ENCODE data around the gene PITPNM2.

PITPNM2 gene

DNA sequence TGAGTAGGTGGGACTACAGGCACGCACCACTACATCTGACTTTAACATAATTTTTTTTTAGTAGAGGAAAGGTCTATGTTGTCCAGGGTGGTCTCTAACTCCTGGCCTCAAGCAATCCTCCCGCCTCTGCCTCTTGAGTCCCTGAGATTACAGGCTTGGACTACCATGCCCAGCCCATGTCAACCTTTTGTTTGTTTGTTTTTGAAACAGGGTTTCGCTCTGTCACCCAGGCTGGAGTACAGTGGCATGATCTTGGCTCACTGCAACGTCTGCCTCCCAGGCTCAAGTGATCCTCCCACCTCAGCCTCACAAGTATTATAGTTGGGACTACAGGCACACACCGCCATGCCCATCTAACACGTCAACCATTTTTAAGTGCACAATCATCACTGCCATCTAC lies 29.2 kb downstream of the PITPNM2 start (continued):
- TF ChIP-seq, protein P1, sequence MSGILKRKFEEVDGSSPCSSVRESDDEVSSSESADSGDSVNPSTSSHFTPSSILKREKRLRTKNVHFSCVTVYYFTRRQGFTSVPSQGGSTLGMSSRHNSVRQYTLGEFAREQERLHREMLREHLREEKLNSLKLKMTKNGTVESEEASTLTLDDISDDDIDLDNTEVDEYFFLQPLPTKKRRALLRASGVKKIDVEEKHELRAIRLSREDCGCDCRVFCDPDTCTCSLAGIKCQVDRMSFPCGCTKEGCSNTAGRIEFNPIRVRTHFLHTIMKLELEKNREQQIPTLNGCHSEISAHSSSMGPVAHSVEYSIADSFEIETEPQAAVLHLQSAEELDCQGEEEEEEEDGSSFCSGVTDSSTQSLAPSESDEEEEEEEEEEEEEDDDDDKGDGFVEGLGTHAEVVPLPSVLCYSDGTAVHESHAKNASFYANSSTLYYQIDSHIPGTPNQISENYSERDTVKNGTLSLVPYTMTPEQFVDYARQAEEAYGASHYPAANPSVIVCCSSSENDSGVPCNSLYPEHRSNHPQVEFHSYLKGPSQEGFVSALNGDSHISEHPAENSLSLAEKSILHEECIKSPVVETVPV (CRISPR knock-in tag; IDR thresholded peaks at IDR 0.05), result no peak
- no peak for TF ChIP-seq CSDC2 (CRISPR knock-in tag; IDR thresholded peaks at IDR 0.05)
- TF ChIP-seq, protein P2, sequence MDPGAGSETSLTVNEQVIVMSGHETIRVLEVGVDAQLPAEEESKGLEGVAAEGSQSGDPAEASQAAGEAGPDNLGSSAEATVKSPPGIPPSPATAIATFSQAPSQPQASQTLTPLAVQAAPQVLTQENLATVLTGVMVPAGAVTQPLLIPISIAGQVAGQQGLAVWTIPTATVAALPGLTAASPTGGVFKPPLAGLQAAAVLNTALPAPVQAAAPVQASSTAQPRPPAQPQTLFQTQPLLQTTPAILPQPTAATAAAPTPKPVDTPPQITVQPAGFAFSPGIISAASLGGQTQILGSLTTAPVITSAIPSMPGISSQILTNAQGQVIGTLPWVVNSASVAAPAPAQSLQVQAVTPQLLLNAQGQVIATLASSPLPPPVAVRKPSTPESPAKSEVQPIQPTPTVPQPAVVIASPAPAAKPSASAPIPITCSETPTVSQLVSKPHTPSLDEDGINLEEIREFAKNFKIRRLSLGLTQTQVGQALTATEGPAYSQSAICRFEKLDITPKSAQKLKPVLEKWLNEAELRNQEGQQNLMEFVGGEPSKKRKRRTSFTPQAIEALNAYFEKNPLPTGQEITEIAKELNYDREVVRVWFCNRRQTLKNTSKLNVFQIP (CRISPR knock-in tag; IDR thresholded peaks at IDR 0.05; ENCODE audit: borderline replicate concordance, low read depth), result no peak
- TF ChIP-seq ISL1 (CRISPR knock-in tag; IDR thresholded peaks at IDR 0.05), result no peak
- no peak for TF ChIP-seq OSR1 (CRISPR knock-in tag; IDR thresholded peaks at IDR 0.05)
- TF ChIP-seq PPARA (CRISPR knock-in tag; IDR thresholded peaks at IDR 0.05; ENCODE audit: borderline replicate concordance), result no peak
- no peak for TF ChIP-seq ZFP3 (CRISPR knock-in tag; IDR thresholded peaks at IDR 0.05)
- no peak for TF ChIP-seq ZNF565 (CRISPR knock-in tag; conservative IDR thresholded peaks at IDR 0.05; ENCODE audit: low read depth)

DNA sequence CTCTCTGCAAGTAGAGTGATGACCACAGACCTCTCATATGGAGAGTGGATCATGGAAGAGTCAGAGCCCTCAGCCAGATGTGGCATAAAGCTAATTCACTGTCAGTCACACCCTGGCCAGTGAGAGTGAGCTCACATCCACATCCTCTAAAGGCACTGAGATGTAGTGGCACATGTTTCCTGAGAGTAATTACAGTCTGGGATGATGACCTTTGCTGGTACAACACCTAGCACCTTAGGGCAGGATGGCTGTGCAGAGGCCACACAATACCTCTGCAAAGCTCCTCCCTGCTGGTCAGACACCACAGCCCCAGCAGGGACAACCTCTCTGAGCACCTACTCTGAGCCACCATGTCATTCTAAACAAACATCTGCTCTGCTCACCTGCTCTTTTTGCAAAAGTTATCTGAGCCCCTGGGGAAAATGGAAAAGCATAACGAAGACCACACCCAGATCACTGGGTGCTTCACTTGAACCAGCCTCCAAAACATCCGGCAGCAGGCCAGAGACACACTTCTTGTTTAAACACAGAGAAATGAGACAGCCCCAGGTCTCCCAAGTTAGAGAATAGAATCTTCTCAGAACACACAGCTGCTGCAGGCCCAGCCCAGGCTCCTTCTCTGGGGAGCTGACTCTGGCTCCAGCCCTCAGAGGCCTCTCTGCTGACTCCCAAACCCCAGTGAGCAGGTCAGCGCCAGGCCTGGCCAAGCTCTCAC lies 30.3 kb downstream of the PITPNM2 start:
- TF ChIP-seq BACH2 (CRISPR knock-in tag; IDR thresholded peaks at IDR 0.05; ENCODE audit: borderline replicate concordance) (no peak), PPARA (CRISPR knock-in tag; IDR thresholded peaks at IDR 0.05; ENCODE audit: borderline replicate concordance) (no peak), ZC3H10 (CRISPR knock-in tag; IDR thresholded peaks at IDR 0.05) (no peak), RARB (CRISPR knock-in tag; IDR thresholded peaks at IDR 0.05) (no peak), CSDC2 (CRISPR knock-in tag; IDR thresholded peaks at IDR 0.05) (no peak), TOX (CRISPR knock-in tag; IDR thresholded peaks at IDR 0.05; ENCODE audit: borderline replicate concordance) (no peak), ARNTL (CRISPR knock-in tag; IDR thresholded peaks at IDR 0.05; ENCODE audit: borderline replicate concordance, low read depth) (no peak), TCF4 (CRISPR knock-in tag; IDR thresholded peaks at IDR 0.05; ENCODE audit: borderline replicate concordance) (no peak), SNAI2 (CRISPR knock-in tag; IDR thresholded peaks at IDR 0.05) (no peak), ZNF8 (CRISPR knock-in tag; IDR thresholded peaks at IDR 0.05) (no peak), ISL1 (CRISPR knock-in tag; IDR thresholded peaks at IDR 0.05) (no peak)
- TF ChIP-seq, protein P3, sequence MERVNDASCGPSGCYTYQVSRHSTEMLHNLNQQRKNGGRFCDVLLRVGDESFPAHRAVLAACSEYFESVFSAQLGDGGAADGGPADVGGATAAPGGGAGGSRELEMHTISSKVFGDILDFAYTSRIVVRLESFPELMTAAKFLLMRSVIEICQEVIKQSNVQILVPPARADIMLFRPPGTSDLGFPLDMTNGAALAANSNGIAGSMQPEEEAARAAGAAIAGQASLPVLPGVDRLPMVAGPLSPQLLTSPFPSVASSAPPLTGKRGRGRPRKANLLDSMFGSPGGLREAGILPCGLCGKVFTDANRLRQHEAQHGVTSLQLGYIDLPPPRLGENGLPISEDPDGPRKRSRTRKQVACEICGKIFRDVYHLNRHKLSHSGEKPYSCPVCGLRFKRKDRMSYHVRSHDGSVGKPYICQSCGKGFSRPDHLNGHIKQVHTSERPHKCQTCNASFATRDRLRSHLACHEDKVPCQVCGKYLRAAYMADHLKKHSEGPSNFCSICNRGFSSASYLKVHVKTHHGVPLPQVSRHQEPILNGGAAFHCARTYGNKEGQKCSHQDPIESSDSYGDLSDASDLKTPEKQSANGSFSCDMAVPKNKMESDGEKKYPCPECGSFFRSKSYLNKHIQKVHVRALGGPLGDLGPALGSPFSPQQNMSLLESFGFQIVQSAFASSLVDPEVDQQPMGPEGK (CRISPR knock-in tag; IDR thresholded peaks at IDR 0.05; ENCODE audit: borderline replicate concordance), result no peak
- ATAC-seq, result no peak

DNA sequence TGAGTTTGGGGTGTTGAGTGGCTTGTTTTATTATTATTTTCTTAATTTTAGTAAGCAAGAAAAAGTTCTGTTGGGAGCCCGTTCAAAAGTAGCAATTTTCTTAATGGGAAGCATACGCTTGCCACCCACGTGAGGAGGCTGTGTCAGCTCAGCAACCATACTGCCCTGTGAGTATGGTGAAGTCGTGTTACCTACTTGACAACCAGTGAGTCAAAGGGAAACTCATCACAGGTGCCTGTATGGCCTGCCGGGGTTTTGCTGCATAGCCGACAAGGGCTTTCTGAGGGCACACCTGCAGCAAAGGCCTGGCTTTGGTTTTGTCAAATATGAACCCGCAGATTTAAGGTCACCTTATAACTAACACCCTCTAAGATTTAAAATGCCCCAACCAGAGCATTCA lies 31.1 kb downstream of the PITPNM2 start:
- TF ChIP-seq TCF4 (CRISPR knock-in tag; IDR thresholded peaks at IDR 0.05; ENCODE audit: borderline replicate concordance) (no peak), TOX (CRISPR knock-in tag; IDR thresholded peaks at IDR 0.05; ENCODE audit: borderline replicate concordance) (no peak)
- ATAC-seq, result no peak

DNA sequence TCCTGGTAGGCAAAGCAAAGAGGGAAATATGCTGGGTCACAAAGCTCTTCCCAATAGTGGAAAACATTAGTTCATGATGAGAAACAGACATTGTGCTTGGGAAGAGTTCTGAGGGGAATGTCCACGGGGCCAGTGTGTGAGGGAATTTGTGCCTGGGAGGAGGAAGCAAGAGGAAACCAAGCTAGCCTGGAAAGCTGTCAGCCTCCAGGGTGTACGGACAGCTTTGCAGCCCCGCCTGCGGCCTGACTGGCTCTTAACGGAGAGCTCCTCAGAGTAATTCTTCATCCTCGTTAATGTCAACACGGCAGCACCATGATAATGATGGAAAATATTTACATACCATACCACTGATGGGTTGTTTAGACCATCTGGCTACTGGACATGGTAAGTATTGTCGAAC lies 32.4 kb downstream of the PITPNM2 start:
- ATAC-seq, result no peak
- TF ChIP-seq RARB (CRISPR knock-in tag; IDR thresholded peaks at IDR 0.05), result no peak
- no peak for TF ChIP-seq TOX (CRISPR knock-in tag; IDR thresholded peaks at IDR 0.05; ENCODE audit: borderline replicate concordance)
- TF ChIP-seq, protein P4, sequence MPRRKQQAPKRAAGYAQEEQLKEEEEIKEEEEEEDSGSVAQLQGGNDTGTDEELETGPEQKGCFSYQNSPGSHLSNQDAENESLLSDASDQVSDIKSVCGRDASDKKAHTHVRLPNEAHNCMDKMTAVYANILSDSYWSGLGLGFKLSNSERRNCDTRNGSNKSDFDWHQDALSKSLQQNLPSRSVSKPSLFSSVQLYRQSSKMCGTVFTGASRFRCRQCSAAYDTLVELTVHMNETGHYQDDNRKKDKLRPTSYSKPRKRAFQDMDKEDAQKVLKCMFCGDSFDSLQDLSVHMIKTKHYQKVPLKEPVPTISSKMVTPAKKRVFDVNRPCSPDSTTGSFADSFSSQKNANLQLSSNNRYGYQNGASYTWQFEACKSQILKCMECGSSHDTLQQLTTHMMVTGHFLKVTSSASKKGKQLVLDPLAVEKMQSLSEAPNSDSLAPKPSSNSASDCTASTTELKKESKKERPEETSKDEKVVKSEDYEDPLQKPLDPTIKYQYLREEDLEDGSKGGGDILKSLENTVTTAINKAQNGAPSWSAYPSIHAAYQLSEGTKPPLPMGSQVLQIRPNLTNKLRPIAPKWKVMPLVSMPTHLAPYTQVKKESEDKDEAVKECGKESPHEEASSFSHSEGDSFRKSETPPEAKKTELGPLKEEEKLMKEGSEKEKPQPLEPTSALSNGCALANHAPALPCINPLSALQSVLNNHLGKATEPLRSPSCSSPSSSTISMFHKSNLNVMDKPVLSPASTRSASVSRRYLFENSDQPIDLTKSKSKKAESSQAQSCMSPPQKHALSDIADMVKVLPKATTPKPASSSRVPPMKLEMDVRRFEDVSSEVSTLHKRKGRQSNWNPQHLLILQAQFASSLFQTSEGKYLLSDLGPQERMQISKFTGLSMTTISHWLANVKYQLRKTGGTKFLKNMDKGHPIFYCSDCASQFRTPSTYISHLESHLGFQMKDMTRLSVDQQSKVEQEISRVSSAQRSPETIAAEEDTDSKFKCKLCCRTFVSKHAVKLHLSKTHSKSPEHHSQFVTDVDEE (CRISPR knock-in tag; IDR thresholded peaks at IDR 0.05), result no peak
- TF ChIP-seq, protein P3 (CRISPR knock-in tag; IDR thresholded peaks at IDR 0.05; ENCODE audit: borderline replicate concordance), result no peak
- no peak for TF ChIP-seq ZFP3 (CRISPR knock-in tag; IDR thresholded peaks at IDR 0.05)
- TF ChIP-seq ARNTL (CRISPR knock-in tag; IDR thresholded peaks at IDR 0.05; ENCODE audit: borderline replicate concordance, low read depth), result no peak
- TF ChIP-seq, protein P2 (CRISPR knock-in tag; IDR thresholded peaks at IDR 0.05; ENCODE audit: borderline replicate concordance, low read depth), result no peak
- TF ChIP-seq ZNF8 (CRISPR knock-in tag; IDR thresholded peaks at IDR 0.05), result no peak
- TF ChIP-seq BACH2 (CRISPR knock-in tag; IDR thresholded peaks at IDR 0.05; ENCODE audit: borderline replicate concordance), result no peak
- TF ChIP-seq ZNF565 (CRISPR knock-in tag; conservative IDR thresholded peaks at IDR 0.05; ENCODE audit: low read depth), result no peak
- TF ChIP-seq ZNF70 (CRISPR knock-in tag; IDR thresholded peaks at IDR 0.05), result no peak
- TF ChIP-seq ESRRG (CRISPR knock-in tag; IDR thresholded peaks at IDR 0.05), result no peak
- TF ChIP-seq, protein P5, sequence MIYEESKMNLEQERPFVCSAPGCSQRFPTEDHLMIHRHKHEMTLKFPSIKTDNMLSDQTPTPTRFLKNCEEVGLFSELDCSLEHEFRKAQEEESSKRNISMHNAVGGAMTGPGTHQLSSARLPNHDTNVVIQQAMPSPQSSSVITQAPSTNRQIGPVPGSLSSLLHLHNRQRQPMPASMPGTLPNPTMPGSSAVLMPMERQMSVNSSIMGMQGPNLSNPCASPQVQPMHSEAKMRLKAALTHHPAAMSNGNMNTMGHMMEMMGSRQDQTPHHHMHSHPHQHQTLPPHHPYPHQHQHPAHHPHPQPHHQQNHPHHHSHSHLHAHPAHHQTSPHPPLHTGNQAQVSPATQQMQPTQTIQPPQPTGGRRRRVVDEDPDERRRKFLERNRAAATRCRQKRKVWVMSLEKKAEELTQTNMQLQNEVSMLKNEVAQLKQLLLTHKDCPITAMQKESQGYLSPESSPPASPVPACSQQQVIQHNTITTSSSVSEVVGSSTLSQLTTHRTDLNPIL (CRISPR knock-in tag; IDR thresholded peaks at IDR 0.05; ENCODE audit: low read depth), result no peak
- no peak for TF ChIP-seq TCF4 (CRISPR knock-in tag; IDR thresholded peaks at IDR 0.05; ENCODE audit: borderline replicate concordance)
